Naive thymus-derived CD8-positive, alpha-beta T cell (primary cell): ENCODE data around the gene NHSL2. TPM values are rescaled to one million over a fixed set of nuclear protein-coding genes. Genes with fewer than 3 reads are reported as not detected.
A peak's percentile ranks its signal among the peaks of the same experiment; 100 is the strongest.

Source experiments
- ATAC-seq, 2 donors: fragments of 150-1000 bp; cut with Tn5 transposase in 1 of 2; sonication (Bioruptor Pico), chemical (Tn5 transposase) in 1 of 2; 1 replicate in 1 of 2; 2 replicates in 1 of 2; pipeline ENCODE4 v1.10.0; 2021; ENCODE audit warnings: mild to moderate bottlenecking in 2 of 2, moderate library complexity in 2 of 2
- POLR2A ChIA-PET: fragments of 350-600 bp; sonication (Branson Sonifier 250); formaldehyde crosslinking; loops from one replicate; lab custom pipeline; 2021; ENCODE audit warnings: antibody characterized with exemption; lab: Charles Lee
- DNase-seq, 10 donors: peaks; one replicate each; pipeline versions ENCODE4 v3.0.0 to v3.0.0-alpha.2; 2020 to 2022
- H3K27ac Mint-ChIP-seq, 10 donors: one replicate each; pipeline ENCODE4 v1.8.0; 2020 to 2022; ENCODE audit warnings: mild to moderate bottlenecking in 10 of 10, mixed read lengths in 10 of 10, moderate library complexity in 4 of 10, inconsistent platforms in 1 of 10
- H3K27me3 Mint-ChIP-seq, 5 donors: one replicate each; pipeline ENCODE4 v1.8.0; 2021 to 2022; ENCODE audit warnings: mixed read lengths in 5 of 5
- H3K36me3 Mint-ChIP-seq, 3 donors: one replicate each; pipeline ENCODE4 v1.8.0; 2020 to 2022; ENCODE audit warnings: mixed read lengths in 3 of 3, mild to moderate bottlenecking in 2 of 3, inconsistent platforms in 1 of 3
- H3K4me1 Mint-ChIP-seq, 4 donors: one replicate each; pipeline ENCODE4 v1.8.0; 2021 to 2022; ENCODE audit warnings: mixed read lengths in 4 of 4
- H3K4me3 Mint-ChIP-seq, 10 donors: one replicate each; pipeline ENCODE4 v1.8.0; 2020 to 2022; ENCODE audit warnings: mild to moderate bottlenecking in 10 of 10, mixed read lengths in 10 of 10, moderate library complexity in 6 of 10, inconsistent platforms in 1 of 10
- H3K9me3 Mint-ChIP-seq, 9 donors: one replicate each; pipeline ENCODE4 v1.8.0; 2020 to 2022; ENCODE audit warnings: mixed read lengths in 9 of 9, mild to moderate bottlenecking in 3 of 9, inconsistent platforms in 1 of 9, moderate library complexity in 1 of 9
- polyA plus RNA-seq, 3 donors: library from polyadenylated mRNA; unstranded; fragments of 300-500 nt; fragmentation: Illumina TruSeq; gene quantifications; one replicate each; pipeline ENCODE4 v1.2.3, GENCODE V29; 2021
- total RNA-seq, 8 experiments: library from RNA in 2 of 8; stranded (reverse) in 2 of 8; gene quantifications; one replicate each; pipeline ENCODE4 v1.2.3 and lab custom pipeline; 2021 to 2026

Gene NHSL2
- total and polyA plus RNA-seq, 5 experiments from 2014 or later, result 0.09 to 2.6 (median 0.52) TPM

DNA sequence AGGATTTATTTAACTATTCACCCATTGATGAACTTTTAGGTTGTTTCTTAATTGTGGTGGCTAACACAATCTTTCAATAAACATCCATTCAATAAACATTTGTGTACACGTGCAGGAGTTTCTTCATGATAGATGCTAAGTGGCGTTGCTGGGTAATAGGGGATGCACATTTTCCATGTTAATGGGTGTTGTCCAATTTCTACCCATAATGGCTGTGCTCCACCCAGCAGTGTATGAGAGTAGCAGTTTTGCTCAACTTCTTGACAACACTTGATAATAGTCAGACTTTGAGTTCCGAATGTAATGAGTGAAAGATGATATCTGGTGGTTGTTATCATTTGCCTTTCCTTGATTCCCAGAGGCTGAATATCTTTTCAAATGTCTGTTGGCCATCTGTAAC, 104.7 kb downstream of the NHSL2 start:
- no peak for ATAC-seq
- H3K27me3 Mint-ChIP-seq, result peaks cover 0 to 3% (median 0%) of the 10 kb centered on the region in 5 donors
- no peak for DNase-seq

DNA sequence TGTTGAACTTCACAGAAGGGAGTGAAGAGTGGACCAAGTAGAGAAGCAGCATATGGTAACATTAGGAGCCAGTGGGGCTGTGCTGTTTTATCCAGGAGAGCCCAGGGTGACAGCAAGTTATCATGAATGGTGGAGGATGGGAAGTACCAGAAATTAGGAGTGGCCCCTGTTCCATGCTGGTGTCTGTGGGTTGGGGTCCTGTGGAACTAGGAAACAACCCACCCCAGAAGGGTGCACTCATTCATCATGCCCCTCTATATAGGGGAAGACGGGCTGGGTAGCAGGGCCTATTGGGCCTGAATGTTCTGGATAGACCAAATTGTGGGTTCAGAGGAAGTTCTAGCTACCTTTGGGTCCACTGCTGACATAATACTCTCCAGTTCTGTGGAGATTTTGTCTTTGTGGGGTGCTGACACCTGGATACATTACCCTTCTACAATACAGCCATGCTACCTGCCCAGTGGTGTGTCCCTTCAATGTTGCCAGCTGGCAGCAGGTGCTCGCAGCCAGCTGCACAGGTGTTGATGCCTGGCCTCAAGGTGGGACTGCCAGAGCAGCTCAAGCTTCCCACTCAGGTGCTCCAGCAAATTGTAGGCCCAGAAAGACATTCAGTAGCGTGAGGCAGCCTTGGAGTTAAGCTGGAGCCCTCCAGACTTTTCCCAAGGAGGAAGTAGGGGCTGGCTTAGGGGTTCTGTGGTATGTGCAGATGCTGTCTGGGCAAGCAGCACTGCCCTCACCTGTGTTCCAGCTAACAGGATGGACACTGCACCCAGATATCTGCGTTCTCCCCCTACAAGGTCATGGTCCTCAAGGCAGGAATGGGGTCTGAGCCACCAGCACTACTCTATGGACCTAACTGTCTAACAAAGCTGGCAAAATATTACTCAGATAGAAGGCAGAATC, 106.5 kb downstream of the NHSL2 start:
- peaks cover 0 to 19% (median 4%) of the 10 kb centered on the region in 5 donors for H3K27me3 Mint-ChIP-seq

More for the DNA sequence above, 104.7 kb downstream of the NHSL2 start:
- H3K4me3 Mint-ChIP-seq, result no peak overlapping the region
- no peaks in the 10 kb centered on the region for H3K36me3 Mint-ChIP-seq
- H3K4me1 Mint-ChIP-seq, result peaks cover 0 to 4% (median 2%) of the 10 kb centered on the region in 4 donors
- no peak overlapping the region for H3K27ac Mint-ChIP-seq
- POLR2A ChIA-PET, result no interaction called here
- H3K9me3 Mint-ChIP-seq, result peaks cover 0 to 4% (median 0%) of the 10 kb centered on the region in 9 donors

DNA sequence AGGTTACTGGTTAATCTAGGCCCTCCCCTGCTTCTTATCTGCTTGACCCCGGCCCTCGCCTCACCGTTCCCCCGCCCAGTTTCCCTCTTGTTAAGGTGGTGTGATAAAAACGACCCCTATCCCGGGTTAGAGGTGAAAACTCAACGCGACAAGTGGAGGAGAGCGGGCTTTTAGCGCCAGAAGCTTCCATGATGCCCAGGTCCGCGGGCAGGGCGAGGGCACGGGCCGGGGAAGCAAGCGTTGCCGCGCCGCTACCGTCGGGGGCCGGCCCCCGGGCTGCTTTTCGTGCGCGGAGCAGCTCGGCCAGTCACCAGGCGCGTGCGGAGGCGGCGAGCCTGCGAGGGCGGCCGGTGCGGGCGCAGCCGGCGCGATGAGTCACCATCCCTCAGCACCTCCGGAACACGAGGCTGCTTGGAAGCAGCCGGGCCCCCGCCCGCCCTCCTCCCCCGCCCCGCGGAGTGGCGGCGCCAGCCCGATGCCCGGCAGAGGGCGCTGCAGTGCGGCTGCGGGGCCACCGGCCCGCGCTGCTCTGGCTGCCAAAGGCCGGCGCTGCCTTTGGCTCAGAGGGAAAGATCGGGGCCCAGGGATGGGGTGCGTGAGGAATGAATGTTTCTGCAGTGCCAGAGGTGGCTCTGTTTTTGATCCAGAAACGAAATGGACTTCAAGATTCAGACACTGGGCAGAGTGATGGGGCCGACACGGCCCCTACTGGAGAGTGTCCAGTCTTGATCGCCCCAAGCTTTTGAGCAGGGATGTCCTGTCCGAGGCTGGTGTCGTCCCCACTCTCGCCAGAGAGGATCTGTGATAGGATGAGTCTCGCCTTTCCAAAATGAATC, 107.8 kb downstream of the NHSL2 start:
- Mint-ChIP-seq H3K9me3 (no peaks in the 10 kb centered on the region), H3K27ac (peak overlapping the region in 1 of 10 donors; percentile 63), H3K36me3 (no peaks in the 10 kb centered on the region), H3K4me1 (peaks cover 0 to 8% (median 2%) of the 10 kb centered on the region in 4 donors), H3K4me3 (peak overlapping the region in 4 of 10 donors; percentile 3 to 43 (median 22)), H3K27me3 (peaks cover 3 to 30% (median 9%) of the 10 kb centered on the region in 5 donors)
- POLR2A ChIA-PET, result interaction anchor here (0.6 to 1.6 kb wide), 3 partner anchors 103 to 221 kb away, joined by 3 to 4 read pairs (median 4); no protein-coding TSS in a partner anchor
- ATAC-seq (peak; percentile 98 to 99), DNase-seq (peak; percentile 52 to 84 (median 70))

More for the DNA sequence above, 106.5 kb downstream of the NHSL2 start:
- no peak overlapping the region for H3K27ac Mint-ChIP-seq
- DNase-seq, result no peak
- no peaks in the 10 kb centered on the region for H3K36me3 Mint-ChIP-seq
- H3K4me3 Mint-ChIP-seq, result no peak overlapping the region
- H3K4me1 Mint-ChIP-seq, result peaks cover 0 to 8% (median 2%) of the 10 kb centered on the region in 4 donors
- H3K9me3 Mint-ChIP-seq, result no peaks in the 10 kb centered on the region
- no peak for ATAC-seq
- POLR2A ChIA-PET, result interaction anchor here (0.6 to 1.6 kb wide), 4 partner anchors 54 to 164 kb away, joined by 3 to 4 read pairs (median 4); no protein-coding TSS in a partner anchor

DNA sequence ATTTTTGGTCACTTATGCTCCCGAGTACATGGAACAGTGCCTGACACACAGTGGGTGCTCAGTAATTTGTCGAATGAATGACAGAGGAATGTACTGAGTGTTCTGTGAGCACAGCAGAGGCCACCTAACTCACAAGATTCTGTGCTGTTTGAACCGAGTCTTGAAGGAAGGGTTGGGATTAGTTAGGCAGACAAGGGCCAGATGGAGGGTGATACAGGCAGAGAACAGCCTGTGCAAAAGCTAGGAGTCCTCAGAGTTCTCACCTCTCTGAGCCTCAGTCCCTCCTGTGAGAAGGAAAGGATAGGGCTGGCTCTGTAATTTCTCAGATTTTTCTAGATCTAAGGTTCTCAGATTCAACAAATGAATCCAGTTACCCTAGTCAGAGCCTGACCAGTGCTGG, 108.8 kb downstream of the NHSL2 start:
- no peak for ATAC-seq
- POLR2A ChIA-PET, result interaction anchor here (1.5 kb wide), 1 partner anchor 107 kb away, joined by 5 read pairs; no protein-coding TSS in a partner anchor
- Mint-ChIP-seq H3K9me3 (no peaks in the 10 kb centered on the region), H3K36me3 (no peaks in the 10 kb centered on the region), H3K4me1 (peaks cover 0 to 8% (median 2%) of the 10 kb centered on the region in 4 donors), H3K4me3 (no peak overlapping the region), H3K27ac (no peak overlapping the region), H3K27me3 (peaks cover 3 to 40% (median 12%) of the 10 kb centered on the region in 5 donors)
- no peak for DNase-seq

DNA sequence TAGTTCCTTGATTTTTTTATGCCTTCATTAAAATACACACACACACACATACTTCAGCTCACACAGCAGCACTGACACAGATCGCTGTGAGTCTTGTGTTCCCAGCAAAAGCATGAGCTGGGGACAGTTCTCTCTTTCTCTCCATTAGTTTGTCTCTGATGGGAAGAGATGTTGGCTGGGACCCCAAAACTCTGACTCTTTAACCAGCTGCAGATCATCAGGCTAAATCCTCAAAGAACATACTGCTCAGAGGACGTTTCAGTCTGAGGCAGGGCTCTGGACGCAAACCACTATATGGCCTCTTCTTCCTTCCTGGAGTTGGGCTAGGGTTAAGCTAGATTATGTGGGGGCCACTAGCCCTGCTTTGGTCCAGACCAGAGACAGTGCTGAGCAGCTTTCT, 109.6 kb downstream of the NHSL2 start:
- DNase-seq (no peak), ATAC-seq (no peak)
- Mint-ChIP-seq H3K36me3 (no peaks in the 10 kb centered on the region), H3K27ac (peak overlapping the region in 1 of 10 donors; percentile 19), H3K27me3 (peaks cover 3 to 41% (median 12%) of the 10 kb centered on the region in 5 donors), H3K4me3 (no peak overlapping the region), H3K4me1 (peaks cover 0 to 8% (median 2%) of the 10 kb centered on the region in 4 donors), H3K9me3 (no peaks in the 10 kb centered on the region)
- POLR2A ChIA-PET, result interaction anchor here (1.5 kb wide), 1 partner anchor 106 kb away, joined by 5 read pairs; no protein-coding TSS in a partner anchor

DNA sequence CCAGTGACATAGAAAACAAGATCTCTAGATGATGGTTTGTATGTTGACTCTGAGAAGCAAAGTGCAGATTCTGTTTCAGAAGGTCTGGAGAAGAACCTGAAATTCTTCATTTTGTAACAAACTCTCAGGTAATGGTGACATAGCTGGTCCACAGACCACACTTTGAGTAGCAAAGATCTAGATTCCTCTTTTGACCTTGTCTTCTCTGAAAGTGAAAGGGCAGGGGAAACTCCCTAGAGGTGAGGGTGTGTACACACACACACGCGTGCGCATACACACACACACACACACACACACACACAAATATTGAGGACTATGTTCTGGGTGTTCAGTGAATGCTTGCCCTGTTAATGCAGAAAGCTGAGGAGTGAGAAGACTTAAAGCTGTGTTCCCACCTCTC, 110.1 kb downstream of the NHSL2 start:
- Mint-ChIP-seq H3K4me1 (peaks cover 0 to 8% (median 2%) of the 10 kb centered on the region in 4 donors), H3K4me3 (no peak overlapping the region), H3K9me3 (no peaks in the 10 kb centered on the region), H3K36me3 (no peaks in the 10 kb centered on the region), H3K27ac (no peak overlapping the region), H3K27me3 (peaks cover 3 to 44% (median 13%) of the 10 kb centered on the region in 5 donors)
- POLR2A ChIA-PET, result interaction anchor here (1.5 kb wide), 1 partner anchor 105 kb away, joined by 5 read pairs; no protein-coding TSS in a partner anchor
- DNase-seq (no peak), ATAC-seq (no peak)

DNA sequence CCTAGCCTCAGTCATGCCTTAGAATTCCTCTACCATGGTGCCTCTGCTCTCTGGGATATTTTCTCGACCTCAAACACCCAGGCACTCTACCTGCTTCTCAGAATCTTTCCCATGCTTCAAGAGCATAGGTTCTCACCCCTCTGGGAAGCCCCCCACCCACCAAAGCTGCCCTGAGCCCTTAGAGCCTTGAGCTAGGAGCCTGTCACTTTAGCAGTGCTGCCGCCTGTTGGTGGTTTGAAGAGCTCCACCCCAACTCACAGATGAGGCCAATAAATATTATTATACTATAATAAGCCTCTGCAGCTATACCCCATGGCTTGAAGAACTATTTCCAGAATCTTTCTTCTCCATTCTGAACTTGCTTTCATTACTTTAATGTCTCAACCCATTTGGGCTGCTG, 111.3 kb downstream of the NHSL2 start:
- POLR2A ChIA-PET, result interaction anchor here (0.6 kb wide), 1 partner anchor 294 kb away, joined by 3 read pairs; no protein-coding TSS in a partner anchor
- Mint-ChIP-seq H3K4me1 (peaks cover 0 to 8% (median 2%) of the 10 kb centered on the region in 4 donors), H3K4me3 (no peak overlapping the region), H3K27me3 (peaks cover 0 to 55% (median 13%) of the 10 kb centered on the region in 5 donors), H3K36me3 (no peaks in the 10 kb centered on the region), H3K9me3 (no peaks in the 10 kb centered on the region), H3K27ac (no peak overlapping the region)
- ATAC-seq (no peak), DNase-seq (no peak)

DNA sequence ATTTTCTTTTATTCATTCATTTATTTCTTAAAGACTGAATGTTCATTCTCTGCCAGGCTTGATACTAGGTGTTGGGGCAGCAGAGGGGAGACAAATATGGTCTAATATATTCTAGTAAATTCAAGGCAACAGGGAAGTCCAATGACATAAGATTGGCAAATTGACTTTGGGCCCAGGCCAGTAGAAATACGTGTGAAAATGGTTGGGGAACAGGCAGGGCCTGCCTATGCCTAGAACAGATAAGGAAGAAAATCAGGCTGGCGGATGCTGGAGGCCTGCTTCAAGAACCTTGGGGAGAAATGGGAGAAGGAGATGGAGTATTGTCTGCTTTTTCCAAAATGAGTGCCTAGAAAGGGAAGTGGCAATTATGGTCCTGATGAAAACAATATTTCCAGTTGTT, 112.4 kb downstream of the NHSL2 start:
- Mint-ChIP-seq H3K36me3 (no peaks in the 10 kb centered on the region), H3K27me3 (peaks cover 2 to 66% (median 15%) of the 10 kb centered on the region in 5 donors), H3K27ac (no peak overlapping the region), H3K4me3 (no peak overlapping the region), H3K4me1 (peaks cover 0 to 8% (median 2%) of the 10 kb centered on the region in 4 donors), H3K9me3 (no peaks in the 10 kb centered on the region)
- POLR2A ChIA-PET, result no interaction called here
- ATAC-seq, result no peak
- DNase-seq, result no peak

DNA sequence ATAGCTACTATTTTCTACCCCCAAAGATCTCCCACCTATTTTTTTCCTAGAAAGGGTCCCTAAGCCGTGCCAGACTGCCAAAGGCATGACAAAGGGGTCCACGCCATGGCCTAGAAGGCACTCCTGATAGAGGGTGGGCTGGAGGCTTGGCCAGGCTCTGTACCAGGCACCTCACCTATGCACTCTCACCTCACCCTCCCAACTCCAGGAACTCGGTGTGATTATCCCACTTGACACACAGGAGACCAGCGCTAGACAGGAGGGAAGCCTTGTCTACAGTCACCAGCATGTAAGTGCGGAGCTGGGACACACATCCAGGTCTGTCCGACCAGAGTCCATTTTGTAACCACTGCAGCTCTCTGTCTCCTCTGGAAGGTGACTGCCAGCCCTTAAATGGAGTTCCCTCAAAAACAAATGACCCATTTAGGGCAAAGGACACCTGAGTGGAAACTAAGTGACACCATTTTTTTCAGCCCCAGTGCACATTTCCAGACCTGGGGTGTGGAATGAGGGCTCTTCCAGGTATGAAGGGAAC, 114.7 kb downstream of the NHSL2 start:
- peaks cover 0 to 5% (median 0%) of the 10 kb centered on the region in 4 donors for H3K4me1 Mint-ChIP-seq
- H3K27me3 Mint-ChIP-seq, result peaks cover 2 to 73% (median 16%) of the 10 kb centered on the region in 5 donors
- H3K27ac Mint-ChIP-seq, result no peak overlapping the region
- no peaks in the 10 kb centered on the region for H3K9me3 Mint-ChIP-seq
- DNase-seq (no peak), ATAC-seq (no peak)
- H3K4me3 Mint-ChIP-seq, result no peak overlapping the region
- POLR2A ChIA-PET, result no interaction called here
- no peaks in the 10 kb centered on the region for H3K36me3 Mint-ChIP-seq

DNA sequence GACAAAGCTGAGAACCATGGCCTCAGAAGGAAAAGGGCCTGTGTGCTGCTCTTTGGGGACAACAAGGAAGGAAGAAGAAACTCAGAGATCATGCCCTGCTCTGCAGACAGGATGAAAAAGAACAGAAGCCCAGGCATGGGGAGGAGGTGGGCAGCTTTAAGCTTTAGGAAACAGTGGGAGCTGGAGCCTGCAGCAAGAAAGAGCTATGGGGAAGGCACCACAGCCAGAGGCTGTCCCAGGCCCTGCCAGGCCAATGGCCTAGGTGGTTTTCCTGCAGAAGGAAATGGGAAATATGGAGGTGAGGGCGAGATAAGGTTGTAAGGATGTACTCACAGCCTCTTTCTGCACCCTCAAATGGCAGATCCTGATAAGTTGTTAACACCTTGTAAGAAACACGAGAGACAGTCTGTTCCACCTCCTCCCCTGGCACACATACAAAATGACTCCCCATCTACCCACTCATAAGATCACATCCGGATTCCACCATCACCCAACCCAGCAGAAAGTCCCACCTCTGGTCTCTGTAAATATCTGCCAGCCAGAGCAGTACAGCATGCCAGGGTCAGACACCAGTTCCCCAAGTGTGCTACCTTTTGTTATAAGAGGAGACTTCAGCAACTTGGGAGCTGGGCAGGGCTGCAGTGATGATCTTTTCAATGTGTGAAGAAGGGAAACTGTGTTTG, 115.8 kb downstream of the NHSL2 start:
- Mint-ChIP-seq H3K4me1 (no peaks in the 10 kb centered on the region), H3K9me3 (no peaks in the 10 kb centered on the region), H3K4me3 (no peak overlapping the region), H3K36me3 (no peaks in the 10 kb centered on the region), H3K27ac (no peak overlapping the region), H3K27me3 (peaks cover 2 to 61% (median 12%) of the 10 kb centered on the region in 5 donors)
- ATAC-seq (no peak), DNase-seq (no peak)
- POLR2A ChIA-PET, result no interaction called here

DNA sequence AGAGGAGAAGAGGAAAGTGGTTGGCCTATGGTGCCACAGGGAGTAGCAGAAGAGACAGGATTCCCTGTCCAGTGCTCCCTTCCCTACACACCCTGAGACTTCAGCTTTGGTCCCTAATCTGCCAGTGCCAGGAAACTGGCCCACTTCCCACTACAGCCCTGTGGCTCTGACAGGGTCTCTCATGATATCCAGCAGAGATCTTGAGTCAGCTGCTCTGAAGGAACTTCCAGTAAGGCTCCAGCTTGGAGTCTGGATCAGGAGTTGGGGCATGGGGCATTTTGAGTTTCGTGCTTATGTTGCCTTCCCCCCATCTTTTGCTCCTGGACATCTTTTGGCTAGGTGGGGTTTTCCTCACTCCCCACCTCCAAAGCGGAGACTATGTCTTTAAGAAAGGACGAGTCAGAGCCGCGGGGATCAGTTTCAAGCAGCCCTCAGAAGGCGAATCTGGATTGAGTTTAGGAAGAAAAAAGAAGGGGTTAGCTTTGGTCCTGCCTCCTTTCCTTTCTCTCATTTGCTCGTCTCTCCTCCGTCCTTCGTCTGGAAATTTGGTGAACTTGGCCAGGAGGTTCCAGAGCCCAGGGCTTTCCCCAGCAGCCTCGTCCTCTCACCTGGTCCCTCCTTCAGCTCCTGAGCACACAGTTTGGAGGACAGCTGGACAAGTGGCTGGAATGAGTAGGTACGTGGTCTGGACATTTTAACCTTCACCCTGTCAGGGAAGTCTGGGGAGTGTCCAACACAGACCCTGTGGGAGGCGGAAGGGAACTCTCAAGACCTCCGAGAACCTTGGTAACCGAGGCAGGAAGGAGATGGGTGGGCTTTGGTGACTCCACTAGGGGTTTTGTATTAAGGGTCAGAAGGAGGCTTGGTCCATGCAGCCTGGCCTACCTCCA, 116.6 kb downstream of the NHSL2 start:
- no peak overlapping the region for H3K27ac Mint-ChIP-seq
- H3K36me3 Mint-ChIP-seq, result no peaks in the 10 kb centered on the region
- H3K27me3 Mint-ChIP-seq, result peaks cover 2 to 54% (median 12%) of the 10 kb centered on the region in 5 donors
- DNase-seq (no peak), ATAC-seq (no peak)
- no peaks in the 10 kb centered on the region for H3K9me3 Mint-ChIP-seq
- POLR2A ChIA-PET, result no interaction called here
- H3K4me1 Mint-ChIP-seq, result no peaks in the 10 kb centered on the region
- no peak overlapping the region for H3K4me3 Mint-ChIP-seq
